Mammary epithelial cell (primary cell): Measurements from ENCODE around the gene FMNL1.

Experiments
- CTCF ChIP-seq, 2 donors: IDR thresholded peaks in 1 of 2; conservative IDR thresholded peaks in 1 of 2; 2 replicates each; pipeline ENCODE4 v1.5.1; 2011 to 2012; ENCODE audit warnings: inconsistent platforms in 2 of 2, low read length in 2 of 2, mild to moderate bottlenecking in 2 of 2, control low read depth in 1 of 2, low read depth in 1 of 2; ENCODE audit not compliant: insufficient read depth in 1 of 2; ENCODE audit errors: extremely low read depth in 1 of 2
- EZH2 ChIP-seq: IDR thresholded peaks from 2 replicates; pipeline ENCODE4 v1.6.1; 2012; ENCODE audit warnings: low read length, inconsistent platforms, borderline replicate concordance

- no peak for TF ChIP-seq CTCF (conservative IDR thresholded peaks at IDR 0.05 in 1 of 2, IDR thresholded peaks at IDR 0.05 in 1 of 2; ENCODE audit: extremely low read depth in 1 of 2, insufficient read depth in 1 of 2, low read depth in 1 of 2, low read length in 2 of 2)
- no peak for TF ChIP-seq EZH2
Measured at GRCh38 chr17:45189009-45189408, 32.7 kb upstream of the FMNL1 start.
